HG02938 (cell line): ENCODE measurements around the gene SACS.
"Not testable (repeated sequence)": the region's sequence is repeated elsewhere in the genome, so short reads cannot be mapped to it uniquely, and the experiment has no call there.

ENCODE experiments used
- ATAC-seq: cut with Tn5 transposase; IDR thresholded peaks from one replicate; pipeline ENCODE4 v1.9.1; 2021; ENCODE audit warnings: mild to moderate bottlenecking, moderate library complexity; ENCODE audit not compliant: unreplicated experiment

The SACS gene

DNA sequence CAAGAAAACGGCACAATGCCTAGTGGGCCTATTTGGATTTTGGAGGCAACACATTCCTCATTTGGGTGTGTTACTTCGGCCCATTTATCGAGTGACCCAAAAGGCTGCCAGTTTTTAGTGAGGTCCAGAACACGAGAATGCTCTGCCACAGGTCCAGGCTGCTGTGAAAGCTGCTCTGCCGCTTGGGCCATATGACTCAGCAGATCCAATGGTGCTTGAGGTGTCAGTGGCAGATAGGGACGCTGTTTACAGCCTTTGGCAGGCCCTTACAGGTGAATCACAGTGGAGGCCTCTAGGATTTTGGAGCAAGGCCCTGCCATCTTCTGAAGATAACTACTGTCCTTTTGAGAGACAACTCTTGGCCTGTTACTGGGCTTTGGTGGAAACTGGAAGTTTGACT lies 118.7 kb downstream of the SACS start:
- not testable (repeated sequence) for ATAC-seq

- ATAC-seq: no peak
These were observed 140.9 kb downstream of the SACS start for GRCh38 chr13:23292586-23292985.

DNA sequence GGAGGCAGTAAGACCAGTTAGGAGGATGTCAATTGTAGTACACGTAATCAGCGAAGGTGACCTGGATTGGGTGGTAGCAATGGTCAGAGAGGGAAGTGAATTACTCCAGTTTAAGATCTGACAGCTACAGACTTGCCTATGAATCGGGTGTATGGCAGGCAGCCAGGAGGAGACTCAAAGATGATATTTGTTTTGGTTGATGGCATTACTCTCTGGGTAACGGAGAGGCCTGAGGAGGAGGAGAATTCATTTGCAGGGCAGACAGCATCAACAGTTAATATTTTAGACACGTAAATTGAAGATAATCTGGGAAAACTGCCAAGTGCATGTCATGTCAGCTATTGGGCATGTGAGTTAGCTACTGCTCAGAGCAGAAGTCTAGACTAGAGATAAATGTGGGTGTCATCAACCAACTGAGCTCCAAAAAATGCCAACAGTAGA lies 143.6 kb downstream of the SACS start:
- ATAC-seq: no peak

- ATAC-seq: no peak
These were observed 144.5 kb downstream of the SACS start for GRCh38 chr13:23288995-23289394.

DNA sequence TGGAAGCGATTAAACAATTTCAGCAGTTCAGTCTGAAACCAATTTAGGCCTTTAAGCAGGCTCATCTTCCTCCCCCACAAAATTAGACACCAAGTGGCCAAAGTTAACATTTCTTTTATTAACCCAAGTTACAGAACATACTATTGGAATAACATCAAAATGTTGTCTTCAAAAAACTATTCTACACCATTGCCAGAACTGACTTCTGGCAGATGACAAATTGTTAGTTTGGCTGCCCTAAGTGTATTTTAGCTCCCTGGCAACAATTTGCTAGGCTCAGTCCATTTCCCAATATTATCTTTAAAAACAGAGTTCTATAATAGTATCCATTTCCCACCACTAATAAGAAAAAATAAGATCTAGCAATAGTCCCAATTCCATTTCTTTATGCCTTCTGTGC lies 144.9 kb downstream of the SACS start:
- no peak for ATAC-seq

DNA sequence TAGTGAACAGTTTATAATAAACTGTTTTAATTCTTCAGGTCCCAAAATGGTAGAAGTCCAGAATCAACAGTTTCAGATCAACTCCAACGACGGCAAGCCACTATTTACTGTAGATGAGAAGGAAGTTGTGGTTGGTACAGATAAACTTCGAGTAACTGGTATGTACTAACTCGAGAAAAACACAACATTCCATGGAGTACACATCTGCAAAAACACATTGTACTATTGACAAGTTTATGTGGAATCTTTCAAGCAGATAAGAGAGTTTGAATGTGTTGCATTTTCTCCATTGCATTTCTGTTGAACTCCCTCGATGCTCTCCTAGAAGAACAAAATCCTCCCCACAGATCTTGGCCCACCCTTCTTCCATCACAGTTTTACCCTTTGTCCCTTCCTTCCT lies 154.2 kb downstream of the SACS start:
- no peak for ATAC-seq
